GM19397 (cell line): ENCODE measurements around the gene NSUN4.

Experiments
- ATAC-seq: cut with Tn5 transposase; IDR thresholded peaks from one replicate; pipeline ENCODE4 v1.9.1; 2021; ENCODE audit warnings: mild to moderate bottlenecking, moderate library complexity; ENCODE audit not compliant: unreplicated experiment

Gene NSUN4

DNA sequence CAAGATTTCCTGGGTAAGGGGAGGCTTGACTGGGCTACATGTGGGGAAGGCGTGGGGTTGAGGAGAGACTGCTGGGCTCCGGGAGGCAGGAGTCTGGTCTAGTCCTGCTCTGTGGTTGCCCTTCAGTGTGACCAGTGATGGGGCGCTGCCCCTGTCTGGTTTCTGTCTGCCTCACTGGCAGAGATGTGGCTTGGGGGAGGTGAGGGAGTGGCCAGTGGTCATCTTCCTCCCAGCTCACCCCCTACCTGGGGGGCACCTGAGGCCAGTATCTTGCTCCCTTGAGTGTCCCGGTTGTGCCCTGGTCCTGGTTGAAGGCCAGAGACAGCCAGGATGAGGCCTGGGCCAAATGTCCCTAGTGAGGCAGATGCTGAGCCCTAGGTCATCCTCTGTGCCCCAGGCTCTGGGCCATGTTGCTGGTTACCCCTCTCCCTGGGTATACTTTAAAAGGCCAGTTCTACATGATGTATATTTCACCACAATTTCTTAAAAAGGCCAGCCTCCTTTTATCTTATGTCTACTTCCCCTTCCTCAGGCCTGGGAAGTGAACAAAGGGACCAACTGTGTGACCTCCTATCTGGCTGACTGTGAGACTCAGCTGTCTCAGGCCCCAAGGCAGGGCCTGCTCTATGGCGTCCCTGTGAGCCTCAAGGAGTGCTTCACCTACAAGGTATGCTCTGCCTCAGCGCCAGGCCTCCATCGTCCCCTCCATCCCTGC is 64.0 kb downstream of the NSUN4 start:
- no peak for ATAC-seq

DNA sequence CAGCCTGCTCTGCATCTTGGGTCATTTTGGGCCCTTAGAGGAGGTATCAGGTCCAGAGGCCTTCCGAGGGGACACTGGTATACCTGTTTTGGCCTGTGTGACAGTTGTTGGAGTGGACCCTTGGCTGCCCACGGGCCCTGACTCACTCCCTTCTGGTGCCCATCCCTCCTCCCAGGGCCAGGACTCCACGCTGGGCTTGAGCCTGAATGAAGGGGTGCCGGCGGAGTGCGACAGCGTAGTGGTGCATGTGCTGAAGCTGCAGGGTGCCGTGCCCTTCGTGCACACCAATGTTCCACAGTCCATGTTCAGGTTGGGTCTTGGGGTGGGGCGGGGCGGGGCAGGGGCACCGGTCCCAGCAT is 64.6 kb downstream of the NSUN4 start:
- no peak for ATAC-seq

DNA sequence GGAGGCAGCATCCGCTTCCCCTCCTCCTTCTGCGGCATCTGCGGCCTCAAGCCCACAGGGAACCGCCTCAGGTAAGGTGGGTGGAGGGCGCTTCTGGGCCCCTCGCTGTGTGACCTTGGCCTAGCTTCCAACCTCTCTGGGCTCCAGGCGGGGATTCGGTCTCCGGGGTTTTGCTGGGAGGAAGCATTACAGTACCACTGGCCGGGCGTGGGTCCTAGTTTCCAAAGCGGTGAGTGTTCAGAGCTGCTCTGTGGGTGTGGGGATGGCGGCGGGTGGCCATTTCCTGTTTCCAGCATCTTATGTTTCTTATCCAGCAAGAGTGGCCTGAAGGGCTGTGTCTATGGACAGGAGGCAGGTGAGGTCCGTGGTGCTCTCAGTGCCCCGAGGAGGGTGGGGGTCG is 65.1 kb downstream of the NSUN4 start:
- ATAC-seq: no peak

DNA sequence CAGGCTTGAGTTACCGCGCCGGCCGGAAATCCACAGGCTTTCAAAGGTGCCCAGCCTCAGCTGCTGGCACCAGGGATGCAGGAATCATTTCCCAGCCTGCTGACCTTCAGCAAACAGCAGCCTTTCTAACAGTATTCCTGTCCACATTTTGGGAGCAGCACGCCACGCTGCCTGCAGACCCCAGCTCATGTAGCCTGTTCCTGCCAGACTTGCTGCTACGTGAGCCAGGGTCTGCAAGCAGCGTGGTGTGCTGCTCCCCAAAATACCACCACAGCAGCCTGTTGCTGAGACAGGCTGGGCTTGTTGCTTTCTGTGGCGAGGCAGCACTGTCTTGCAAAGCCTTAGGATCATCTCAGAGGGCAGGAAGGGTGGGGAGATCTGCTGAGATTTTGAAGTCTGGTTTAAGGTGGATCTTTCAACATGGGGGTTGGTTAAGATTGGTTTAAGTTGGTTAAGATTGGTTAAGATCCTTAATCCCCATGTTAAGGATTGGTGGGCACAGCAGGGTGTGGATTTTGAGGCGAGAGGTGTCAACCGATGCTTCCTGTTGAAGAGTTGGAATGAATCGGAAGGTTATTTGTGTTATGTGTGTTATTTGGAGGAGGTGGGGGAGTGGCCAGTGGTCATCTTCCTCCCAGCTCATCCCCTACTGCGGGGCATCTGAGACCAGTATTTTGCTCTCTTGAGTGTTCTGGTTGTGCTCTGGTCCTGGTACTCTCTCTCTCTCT is 66.4 kb downstream of the NSUN4 start:
- no peak for ATAC-seq

DNA sequence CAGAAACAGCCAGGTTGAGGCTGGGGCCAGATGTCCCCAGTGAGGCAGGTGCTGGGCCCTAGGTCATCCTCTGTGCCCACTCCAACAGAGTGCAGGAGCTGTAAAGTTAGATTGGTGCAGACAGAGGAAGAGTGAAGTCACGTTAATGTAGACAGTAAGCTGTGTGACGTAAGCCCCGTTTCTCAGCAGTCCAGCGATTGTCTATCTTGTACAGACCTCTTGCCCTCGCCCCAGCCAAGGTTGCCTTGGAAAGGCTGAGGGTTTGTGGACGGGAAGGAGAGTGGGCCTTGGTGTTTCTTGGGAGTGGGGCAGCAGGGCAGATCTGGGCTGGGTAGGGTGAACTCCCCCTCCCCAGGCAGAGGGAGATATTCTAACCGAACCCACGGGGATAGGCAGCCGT is 67.0 kb downstream of the NSUN4 start:
- ATAC-seq: no peak

DNA sequence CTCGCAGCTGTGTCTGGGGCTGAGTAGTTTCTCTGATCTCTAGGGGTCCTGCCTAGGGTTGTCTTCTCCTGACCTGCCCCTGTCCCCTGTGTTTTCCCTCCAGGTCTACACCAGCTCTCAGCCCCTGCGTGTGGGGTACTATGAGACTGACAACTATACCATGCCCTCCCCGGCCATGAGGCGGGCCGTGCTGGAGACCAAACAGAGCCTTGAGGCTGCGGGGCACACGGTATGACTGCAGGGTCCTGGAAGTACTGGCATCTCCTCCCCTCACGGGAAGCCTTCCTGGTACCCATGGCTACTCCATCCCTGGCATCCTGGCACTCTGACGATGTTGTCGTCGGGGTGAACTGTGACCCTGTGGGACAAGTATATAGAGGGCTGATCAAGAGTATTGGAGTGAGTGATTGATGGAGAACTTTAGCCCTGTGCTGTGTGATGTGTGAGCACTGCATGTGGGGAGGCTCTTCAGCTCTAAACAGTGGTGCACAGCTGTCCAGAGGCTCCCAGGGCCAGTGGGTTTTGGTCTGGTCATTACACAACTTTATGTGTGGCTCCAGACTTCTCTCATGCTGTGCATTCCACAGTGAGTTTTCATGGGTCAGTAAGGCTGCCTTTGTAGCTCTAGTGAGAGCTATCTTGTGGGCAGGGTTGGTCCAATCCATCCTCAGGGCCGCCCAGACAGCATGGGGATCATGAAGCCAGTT is 67.9 kb downstream of the NSUN4 start:
- ATAC-seq: no peak

DNA sequence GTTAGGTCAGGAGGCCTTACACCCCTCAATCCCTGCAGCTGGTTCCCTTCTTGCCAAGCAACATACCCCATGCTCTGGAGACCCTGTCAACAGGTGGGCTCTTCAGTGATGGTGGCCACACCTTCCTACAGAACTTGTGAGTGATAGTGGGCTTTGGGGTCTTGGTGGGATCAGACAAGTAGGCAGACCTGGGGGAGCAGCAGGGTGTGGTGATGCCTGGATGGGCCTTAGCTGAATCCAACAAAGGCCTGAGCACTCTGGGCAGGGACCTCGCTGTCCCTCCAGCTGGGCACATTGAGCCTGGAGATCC is 68.4 kb downstream of the NSUN4 start:
- no peak for ATAC-seq

DNA sequence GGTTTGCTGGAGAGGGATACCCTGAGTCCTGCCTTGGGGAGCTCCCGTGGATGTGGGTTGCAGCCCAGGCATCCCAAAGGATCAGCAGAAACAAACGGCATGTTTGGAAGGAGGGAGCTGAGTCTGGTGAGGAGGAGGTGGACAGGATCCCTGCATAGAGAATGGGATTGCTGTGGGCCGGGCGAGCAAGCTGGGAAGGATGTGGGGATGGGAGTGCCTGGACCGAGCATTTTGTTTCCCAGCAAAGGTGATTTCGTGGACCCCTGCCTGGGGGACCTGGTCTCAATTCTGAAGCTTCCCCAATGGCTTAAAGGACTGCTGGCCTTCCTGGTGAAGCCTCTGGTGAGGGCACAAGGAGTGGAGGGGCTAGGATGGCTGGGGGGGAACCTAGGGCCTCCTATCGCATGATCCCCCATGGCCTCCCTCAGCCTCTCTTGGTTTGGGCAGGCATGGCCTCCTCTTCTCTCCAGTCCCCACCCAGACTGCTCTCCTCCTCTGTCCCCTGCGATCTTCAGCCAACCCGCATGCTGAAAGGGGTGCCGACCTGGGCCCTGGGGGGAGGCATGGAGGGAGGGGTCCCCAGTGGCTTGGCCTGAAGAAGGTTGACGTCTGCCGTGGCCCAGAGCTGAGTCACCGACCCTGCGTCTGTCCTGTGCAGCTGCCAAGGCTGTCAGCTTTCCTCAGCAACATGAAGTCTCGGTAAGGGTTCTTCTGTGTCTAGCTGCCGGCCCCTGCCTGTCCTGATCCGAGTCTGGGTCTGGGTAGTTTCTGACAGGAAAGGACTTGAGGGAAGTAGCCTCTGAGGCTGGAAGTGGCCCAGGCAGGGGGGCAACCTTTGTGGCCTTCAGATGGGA is 69.8 kb downstream of the NSUN4 start:
- no peak for ATAC-seq

DNA sequence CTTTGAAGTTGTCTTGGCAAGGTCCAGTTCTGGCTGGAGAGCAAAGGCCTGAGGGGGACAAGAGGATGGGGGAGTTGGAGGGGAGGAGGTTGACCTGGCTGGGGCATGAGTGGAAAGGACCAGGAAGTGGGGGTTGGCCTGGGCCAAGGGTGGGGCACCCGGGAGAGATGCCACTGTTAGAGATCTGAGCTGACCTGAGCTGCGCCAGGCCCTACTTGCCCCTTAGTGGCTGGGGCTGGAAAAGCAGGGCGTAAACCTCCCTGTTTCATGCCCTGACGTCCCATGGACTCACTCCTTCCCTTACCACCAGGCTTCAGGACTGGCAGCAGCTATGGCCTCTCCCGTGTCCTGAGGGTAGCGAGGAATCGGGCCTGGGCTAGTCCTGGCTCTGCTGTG is 70.4 kb downstream of the NSUN4 start:
- ATAC-seq: no peak
